ENCODE data around the gene NFYA.

Gene NFYA

DNA sequence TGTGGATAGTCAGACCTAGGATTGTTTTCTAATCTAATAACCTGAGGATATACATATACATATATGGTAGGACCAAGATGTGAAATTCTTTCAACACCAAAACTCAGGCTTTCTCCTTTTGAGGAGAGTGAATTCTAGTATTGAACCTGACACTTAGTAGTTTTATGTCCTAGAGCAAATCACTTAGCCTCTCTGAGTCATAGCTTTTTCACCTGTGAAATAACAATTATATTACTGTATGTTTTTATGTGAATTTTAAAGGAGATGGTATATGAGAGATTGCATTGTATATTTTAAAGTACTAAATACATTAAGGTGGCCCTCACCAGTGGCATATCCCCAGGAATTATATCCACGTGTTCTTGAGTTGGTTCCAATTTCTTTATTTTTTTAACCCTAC is 46.7 kb downstream of the NFYA start:
- no peaks in the 10 kb centered on the region for H3K4me1 Mint-ChIP-seq
- no peak overlapping the region for H3K27ac Mint-ChIP-seq (ENCODE audit: low read depth)
- ATAC-seq (replicated peaks; ENCODE audit: extremely low read depth, poor library complexity, severe bottlenecking) = no peak
- no peaks in the 10 kb centered on the region for H3K27me3 Mint-ChIP-seq
- no peaks in the 10 kb centered on the region for H3K9me3 Mint-ChIP-seq
- H3K4me3 Mint-ChIP-seq = no peak overlapping the region
- no peak for DNase-seq (ENCODE audit: low spot score in 2 of 2)
- H3K36me3 Mint-ChIP-seq (ENCODE audit: insufficient read depth) = peaks cover 5% of the 10 kb centered on the region

DNA sequence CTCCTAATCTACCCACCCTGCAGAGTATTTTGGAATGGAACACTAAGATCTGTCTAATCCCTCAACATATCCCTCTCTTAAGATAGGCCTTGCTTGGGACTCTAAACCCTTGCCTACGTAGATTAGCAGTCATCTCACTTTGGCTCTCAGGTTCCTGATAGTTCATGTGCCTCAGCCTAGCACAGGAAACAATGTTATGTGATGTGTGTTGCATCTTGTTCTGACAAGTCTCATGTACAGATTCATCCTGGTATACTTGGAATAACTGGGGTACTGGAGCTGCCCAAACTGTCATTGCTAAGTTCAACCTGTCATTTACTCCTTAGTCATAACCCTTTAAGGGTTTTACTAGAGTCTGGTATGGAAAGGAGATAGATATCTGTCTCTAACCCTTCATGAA is 47.3 kb downstream of the NFYA start:
- ATAC-seq (replicated peaks; ENCODE audit: extremely low read depth, poor library complexity, severe bottlenecking) (no peak), DNase-seq (ENCODE audit: low spot score in 2 of 2) (no peak)
- no peaks in the 10 kb centered on the region for H3K27me3 Mint-ChIP-seq
- no peak overlapping the region for H3K27ac Mint-ChIP-seq (ENCODE audit: low read depth)
- H3K9me3 Mint-ChIP-seq = no peaks in the 10 kb centered on the region
- H3K4me3 Mint-ChIP-seq = no peak overlapping the region
- peaks cover 3% of the 10 kb centered on the region for H3K36me3 Mint-ChIP-seq (ENCODE audit: insufficient read depth)
- no peaks in the 10 kb centered on the region for H3K4me1 Mint-ChIP-seq

DNA sequence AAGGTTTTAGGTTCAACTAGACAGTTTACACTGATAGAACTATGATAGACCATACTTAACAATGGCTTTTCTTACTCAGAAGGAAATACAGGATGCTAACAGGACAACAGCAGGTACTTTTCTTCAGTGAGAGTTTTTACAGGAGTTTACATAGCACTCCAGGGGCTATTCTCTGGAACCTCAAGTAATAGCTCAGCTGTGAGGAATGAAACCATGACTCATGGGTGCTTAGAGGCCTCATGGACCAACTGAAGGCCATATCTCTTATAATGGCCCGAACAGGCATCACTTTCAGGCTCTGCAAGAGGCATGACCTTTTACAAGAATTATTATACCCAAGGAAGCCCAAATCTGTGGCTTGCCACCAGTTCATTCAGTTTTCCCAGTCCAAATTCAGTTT is 49.6 kb downstream of the NFYA start:
- DNase-seq (ENCODE audit: low spot score in 2 of 2) (no peak), ATAC-seq (replicated peaks; ENCODE audit: extremely low read depth, poor library complexity, severe bottlenecking) (no peak)
- H3K27me3 Mint-ChIP-seq = no peaks in the 10 kb centered on the region
- no peaks in the 10 kb centered on the region for H3K9me3 Mint-ChIP-seq
- no peak overlapping the region for H3K4me3 Mint-ChIP-seq
- H3K36me3 Mint-ChIP-seq (ENCODE audit: insufficient read depth) = peaks cover 4% of the 10 kb centered on the region
- no peaks in the 10 kb centered on the region for H3K4me1 Mint-ChIP-seq
- H3K27ac Mint-ChIP-seq (ENCODE audit: low read depth) = no peak overlapping the region

DNA sequence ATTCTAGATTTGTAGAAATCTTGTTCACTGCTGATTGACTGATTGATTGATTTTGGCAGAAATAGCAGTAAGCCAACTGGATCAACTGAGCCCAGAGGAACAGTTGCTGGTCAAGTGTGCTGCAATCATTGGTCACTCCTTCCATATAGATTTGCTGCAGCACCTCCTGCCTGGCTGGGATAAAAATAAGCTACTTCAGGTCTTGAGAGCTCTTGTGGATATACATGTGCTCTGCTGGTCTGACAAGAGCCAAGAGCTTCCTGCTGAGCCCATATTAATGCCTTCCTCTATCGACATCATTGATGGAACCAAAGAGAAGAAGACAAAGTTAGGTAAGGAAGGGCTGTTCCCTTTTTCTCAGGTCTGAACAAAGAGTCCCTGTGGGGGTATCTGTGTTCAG is 50.1 kb downstream of the NFYA start:
- no peaks in the 10 kb centered on the region for H3K27me3 Mint-ChIP-seq
- H3K36me3 Mint-ChIP-seq (ENCODE audit: insufficient read depth) = peaks cover 6% of the 10 kb centered on the region
- DNase-seq (ENCODE audit: low spot score in 2 of 2) (no peak), ATAC-seq (replicated peaks; ENCODE audit: extremely low read depth, poor library complexity, severe bottlenecking) (no peak)
- H3K9me3 Mint-ChIP-seq = no peaks in the 10 kb centered on the region
- H3K4me1 Mint-ChIP-seq = no peaks in the 10 kb centered on the region
- no peak overlapping the region for H3K4me3 Mint-ChIP-seq
- H3K27ac Mint-ChIP-seq (ENCODE audit: low read depth) = no peak overlapping the region

DNA sequence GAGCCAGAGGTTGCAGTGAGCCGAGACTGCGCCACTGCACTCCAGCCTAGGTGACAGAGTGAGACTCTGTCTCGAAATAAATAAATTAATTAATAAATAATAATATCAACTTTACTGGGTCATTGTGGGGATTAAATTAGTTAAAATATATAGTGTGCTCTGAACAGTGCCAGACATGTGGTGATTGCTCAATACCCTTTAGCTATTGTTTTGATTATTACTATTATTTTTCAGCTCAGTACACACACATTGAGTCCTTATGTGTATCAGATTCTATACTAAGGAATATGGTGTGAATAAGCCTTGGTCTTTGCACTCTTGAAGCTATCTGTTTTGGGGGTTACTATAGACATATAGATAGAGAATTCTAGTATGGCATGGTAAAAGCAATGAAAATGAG is 52.5 kb downstream of the NFYA start:
- H3K36me3 Mint-ChIP-seq (ENCODE audit: insufficient read depth) = peaks cover 6% of the 10 kb centered on the region
- DNase-seq (ENCODE audit: low spot score in 2 of 2) = no peak
- ATAC-seq (replicated peaks; ENCODE audit: extremely low read depth, poor library complexity, severe bottlenecking) = no peak
- no peaks in the 10 kb centered on the region for H3K4me1 Mint-ChIP-seq
- no peaks in the 10 kb centered on the region for H3K27me3 Mint-ChIP-seq
- no peak overlapping the region for H3K4me3 Mint-ChIP-seq
- H3K27ac Mint-ChIP-seq (ENCODE audit: low read depth) = no peak overlapping the region
- H3K9me3 Mint-ChIP-seq = no peaks in the 10 kb centered on the region

DNA sequence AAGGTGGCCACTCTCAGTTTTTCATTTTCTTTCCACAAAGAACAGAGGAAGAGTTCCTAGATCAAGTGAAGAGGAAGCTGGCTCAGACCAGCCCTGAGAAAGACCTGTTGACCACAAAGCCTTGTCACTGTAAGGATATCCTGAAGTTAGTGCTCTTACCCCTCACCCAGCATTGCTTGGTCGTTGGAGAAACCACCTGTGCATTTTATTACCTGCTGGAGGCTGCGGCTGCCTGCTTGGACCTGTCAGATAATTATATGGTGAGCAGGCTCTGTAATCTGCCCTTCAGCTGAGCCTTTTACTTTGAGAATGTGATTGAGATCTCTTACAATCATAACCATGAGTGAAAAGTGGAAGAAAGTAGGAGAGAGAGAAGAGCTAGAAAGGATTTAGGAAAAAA is 59.5 kb downstream of the NFYA start:
- no peaks in the 10 kb centered on the region for H3K9me3 Mint-ChIP-seq
- ATAC-seq (replicated peaks; ENCODE audit: extremely low read depth, poor library complexity, severe bottlenecking) = no peak
- no peak overlapping the region for H3K27ac Mint-ChIP-seq (ENCODE audit: low read depth)
- peaks cover 3% of the 10 kb centered on the region for H3K36me3 Mint-ChIP-seq (ENCODE audit: insufficient read depth)
- no peaks in the 10 kb centered on the region for H3K27me3 Mint-ChIP-seq
- no peak for DNase-seq (ENCODE audit: low spot score in 2 of 2)
- H3K4me1 Mint-ChIP-seq = no peaks in the 10 kb centered on the region
- no peak overlapping the region for H3K4me3 Mint-ChIP-seq

DNA sequence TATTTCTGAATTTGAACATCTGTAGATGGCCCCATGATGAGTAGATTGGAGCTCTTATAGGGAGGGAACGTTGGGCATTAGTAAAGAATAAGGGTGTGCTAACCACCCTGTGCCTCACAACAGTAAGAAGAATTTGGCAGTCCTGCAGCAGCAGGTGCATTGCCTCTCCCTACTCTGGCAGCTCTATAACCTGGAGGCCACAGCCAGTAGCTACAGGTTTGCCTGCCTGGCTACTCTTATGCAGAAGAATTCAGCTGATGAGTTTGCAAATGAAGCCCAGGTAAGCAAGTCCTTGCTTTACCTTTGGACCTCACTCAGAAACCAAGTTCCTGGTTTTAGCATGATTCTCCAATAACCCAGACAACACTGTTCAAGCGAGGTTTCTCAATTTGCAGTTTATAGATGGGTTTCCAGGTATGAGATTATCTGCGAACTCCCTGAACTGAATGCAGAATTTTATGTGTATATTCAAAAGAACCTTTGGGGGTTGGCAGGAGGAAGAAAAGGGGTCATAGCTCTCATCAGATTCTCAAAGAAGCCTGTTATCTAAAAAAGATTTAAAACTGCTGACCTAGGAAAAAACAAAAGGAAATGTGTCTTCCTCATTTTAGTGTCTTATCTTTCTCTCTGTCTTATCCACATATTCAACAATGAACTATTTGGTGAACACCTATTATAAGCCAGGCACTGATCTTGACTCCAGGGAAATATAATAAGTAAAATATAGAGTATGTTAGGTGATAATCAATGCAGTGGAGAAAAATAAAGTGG is 62.5 kb downstream of the NFYA start:
- no peak overlapping the region for H3K27ac Mint-ChIP-seq (ENCODE audit: low read depth)
- ATAC-seq (replicated peaks; ENCODE audit: extremely low read depth, poor library complexity, severe bottlenecking) = no peak

DNA sequence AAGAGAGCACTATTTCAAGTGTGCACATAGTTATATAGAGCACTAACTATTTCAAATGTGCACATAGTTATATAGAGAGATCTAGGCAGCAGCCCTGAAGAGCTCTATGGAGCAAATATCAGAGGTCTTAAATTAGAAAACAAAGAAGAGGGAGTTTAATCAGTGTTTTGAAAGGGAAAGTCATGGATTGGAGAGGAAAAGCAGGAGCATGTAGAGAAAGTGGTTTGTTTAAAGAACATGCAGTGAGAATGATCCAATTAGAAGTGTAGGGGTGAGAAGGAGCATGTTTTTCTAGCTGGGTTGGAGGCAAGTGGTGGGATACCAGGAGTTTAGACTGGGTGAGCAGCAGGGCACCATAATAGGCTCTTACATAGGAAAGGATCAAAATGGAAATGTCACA is 64.1 kb downstream of the NFYA start:
- H3K9me3 Mint-ChIP-seq = no peaks in the 10 kb centered on the region
- H3K27me3 Mint-ChIP-seq = no peaks in the 10 kb centered on the region
- H3K4me1 Mint-ChIP-seq = no peaks in the 10 kb centered on the region
- H3K36me3 Mint-ChIP-seq (ENCODE audit: insufficient read depth) = no peaks in the 10 kb centered on the region
- no peak overlapping the region for H3K27ac Mint-ChIP-seq (ENCODE audit: low read depth)
- DNase-seq (ENCODE audit: low spot score in 2 of 2) (no peak), ATAC-seq (replicated peaks; ENCODE audit: extremely low read depth, poor library complexity, severe bottlenecking) (no peak)
- H3K4me3 Mint-ChIP-seq = no peak overlapping the region

More for the DNA sequence above, 62.5 kb downstream of the NFYA start:
- Mint-ChIP-seq H3K4me1 (no peaks in the 10 kb centered on the region), H3K9me3 (no peaks in the 10 kb centered on the region), H3K4me3 (no peak overlapping the region), H3K27me3 (no peaks in the 10 kb centered on the region), H3K36me3 (ENCODE audit: insufficient read depth) (no peaks in the 10 kb centered on the region)
- no peak for DNase-seq (ENCODE audit: low spot score in 2 of 2)

DNA sequence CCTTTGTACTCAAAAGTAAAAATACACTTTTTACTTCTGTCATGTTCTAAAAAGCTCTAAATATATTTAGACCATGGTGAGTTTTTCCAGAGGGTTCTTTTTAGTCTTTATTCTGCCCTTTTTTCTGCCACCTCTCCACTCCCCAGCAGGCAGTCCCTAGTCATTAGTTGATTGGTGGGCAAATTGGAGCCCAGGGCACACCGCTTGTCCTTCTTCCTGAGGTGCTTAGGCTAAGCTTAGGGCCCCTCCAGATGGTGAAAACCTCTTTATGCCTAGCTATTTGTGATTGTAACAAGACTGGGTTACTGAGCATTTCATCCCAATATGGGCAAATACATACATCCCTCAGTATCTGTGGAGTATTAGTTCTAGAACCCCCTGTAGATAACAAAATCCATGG is 75.1 kb downstream of the NFYA start:
- no peaks in the 10 kb centered on the region for H3K36me3 Mint-ChIP-seq (ENCODE audit: insufficient read depth)
- H3K27ac Mint-ChIP-seq (ENCODE audit: low read depth) = no peak overlapping the region
- DNase-seq (ENCODE audit: low spot score in 2 of 2) = no peak
- H3K4me3 Mint-ChIP-seq = no peak overlapping the region
- H3K9me3 Mint-ChIP-seq = no peaks in the 10 kb centered on the region
- ATAC-seq (replicated peaks; ENCODE audit: extremely low read depth, poor library complexity, severe bottlenecking) = no peak
- H3K4me1 Mint-ChIP-seq = peaks cover 7% of the 10 kb centered on the region
- no peaks in the 10 kb centered on the region for H3K27me3 Mint-ChIP-seq
